ENCODE measurements around the gene UST. TPM values are rescaled to one million over a fixed set of nuclear protein-coding genes. Genes with fewer than 3 reads are reported as not detected.

UST gene
- total RNA-seq, 1 experiment from 2014 or later: 32.1 TPM

DNA sequence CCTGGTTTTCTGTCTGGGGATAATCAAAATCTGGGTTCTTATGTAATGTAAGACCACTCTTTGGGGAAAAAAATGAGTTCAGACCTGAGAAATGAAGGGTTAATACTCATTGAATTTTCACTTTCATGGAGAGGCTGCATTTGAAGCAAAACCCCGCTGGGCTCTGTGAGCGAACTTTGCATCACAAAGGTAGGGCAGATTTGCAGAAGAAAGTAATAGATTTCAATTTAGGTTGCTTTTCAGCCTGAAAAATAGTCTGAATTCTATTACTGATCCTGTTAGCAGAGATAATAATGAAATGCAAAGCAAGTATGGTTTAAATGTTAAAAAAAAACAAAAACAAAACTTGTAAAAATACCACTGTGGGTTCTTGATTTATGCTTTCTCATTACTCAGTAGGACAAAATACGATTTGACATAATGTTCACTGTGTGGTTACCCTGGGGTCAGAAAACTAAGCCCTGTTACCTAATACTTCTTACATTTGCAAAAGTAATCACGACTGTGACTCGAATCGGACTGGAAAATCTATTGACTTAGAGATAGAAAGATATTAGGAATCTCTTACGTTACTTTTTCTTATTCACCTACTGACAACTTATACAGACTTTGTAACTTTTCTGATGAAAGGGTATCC, 72.2 kb downstream of the UST start:
- TF ChIP-seq FOXP1 (CRISPR knock-in tag; IDR thresholded peaks at IDR 0.05; ENCODE audit: borderline replicate concordance): no peak
- TF ChIP-seq FOXK1 (CRISPR knock-in tag; IDR thresholded peaks at IDR 0.05): no peak
- TF ChIP-seq ZNF396 (CRISPR knock-in tag; IDR thresholded peaks at IDR 0.05; ENCODE audit: borderline replicate concordance): no peak
- TF ChIP-seq NFE2L1 (CRISPR knock-in tag; IDR thresholded peaks at IDR 0.05): no peak
- TF ChIP-seq RORB (CRISPR knock-in tag; IDR thresholded peaks at IDR 0.05): no peak
- TF ChIP-seq, protein P1, sequence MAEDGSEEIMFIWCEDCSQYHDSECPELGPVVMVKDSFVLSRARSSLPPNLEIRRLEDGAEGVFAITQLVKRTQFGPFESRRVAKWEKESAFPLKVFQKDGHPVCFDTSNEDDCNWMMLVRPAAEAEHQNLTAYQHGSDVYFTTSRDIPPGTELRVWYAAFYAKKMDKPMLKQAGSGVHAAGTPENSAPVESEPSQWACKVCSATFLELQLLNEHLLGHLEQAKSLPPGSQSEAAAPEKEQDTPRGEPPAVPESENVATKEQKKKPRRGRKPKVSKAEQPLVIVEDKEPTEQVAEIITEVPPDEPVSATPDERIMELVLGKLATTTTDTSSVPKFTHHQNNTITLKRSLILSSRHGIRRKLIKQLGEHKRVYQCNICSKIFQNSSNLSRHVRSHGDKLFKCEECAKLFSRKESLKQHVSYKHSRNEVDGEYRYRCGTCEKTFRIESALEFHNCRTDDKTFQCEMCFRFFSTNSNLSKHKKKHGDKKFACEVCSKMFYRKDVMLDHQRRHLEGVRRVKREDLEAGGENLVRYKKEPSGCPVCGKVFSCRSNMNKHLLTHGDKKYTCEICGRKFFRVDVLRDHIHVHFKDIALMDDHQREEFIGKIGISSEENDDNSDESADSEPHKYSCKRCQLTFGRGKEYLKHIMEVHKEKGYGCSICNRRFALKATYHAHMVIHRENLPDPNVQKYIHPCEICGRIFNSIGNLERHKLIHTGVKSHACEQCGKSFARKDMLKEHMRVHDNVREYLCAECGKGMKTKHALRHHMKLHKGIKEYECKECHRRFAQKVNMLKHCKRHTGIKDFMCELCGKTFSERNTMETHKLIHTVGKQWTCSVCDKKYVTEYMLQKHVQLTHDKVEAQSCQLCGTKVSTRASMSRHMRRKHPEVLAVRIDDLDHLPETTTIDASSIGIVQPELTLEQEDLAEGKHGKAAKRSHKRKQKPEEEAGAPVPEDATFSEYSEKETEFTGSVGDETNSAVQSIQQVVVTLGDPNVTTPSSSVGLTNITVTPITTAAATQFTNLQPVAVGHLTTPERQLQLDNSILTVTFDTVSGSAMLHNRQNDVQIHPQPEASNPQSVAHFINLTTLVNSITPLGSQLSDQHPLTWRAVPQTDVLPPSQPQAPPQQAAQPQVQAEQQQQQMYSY (CRISPR knock-in tag; IDR thresholded peaks at IDR 0.05): no peak
- no peak for TF ChIP-seq GTF2I (CRISPR knock-in tag; conservative IDR thresholded peaks at IDR 0.05)
- no peak; the same call in 1 of the 2 replicates for TF ChIP-seq FOXP4 (CRISPR knock-in tag; IDR thresholded peaks at IDR 0.05)
- TF ChIP-seq ZNF425 (CRISPR knock-in tag; conservative IDR thresholded peaks at IDR 0.05): no peak
- no peak for TF ChIP-seq NR1H2 (CRISPR knock-in tag; IDR thresholded peaks at IDR 0.05)
- no peak for TF ChIP-seq FOXJ3 (CRISPR knock-in tag; IDR thresholded peaks at IDR 0.05; ENCODE audit: borderline replicate concordance)
- no peak for TF ChIP-seq MXD4 (CRISPR knock-in tag; IDR thresholded peaks at IDR 0.05; ENCODE audit: borderline replicate concordance)
- no peak for TF ChIP-seq AFF4 (CRISPR knock-in tag; IDR thresholded peaks at IDR 0.05; ENCODE audit: borderline replicate concordance)
- TF ChIP-seq, protein P2, sequence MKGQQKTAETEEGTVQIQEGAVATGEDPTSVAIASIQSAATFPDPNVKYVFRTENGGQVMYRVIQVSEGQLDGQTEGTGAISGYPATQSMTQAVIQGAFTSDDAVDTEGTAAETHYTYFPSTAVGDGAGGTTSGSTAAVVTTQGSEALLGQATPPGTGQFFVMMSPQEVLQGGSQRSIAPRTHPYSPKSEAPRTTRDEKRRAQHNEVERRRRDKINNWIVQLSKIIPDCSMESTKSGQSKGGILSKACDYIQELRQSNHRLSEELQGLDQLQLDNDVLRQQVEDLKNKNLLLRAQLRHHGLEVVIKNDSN (CRISPR knock-in tag; IDR thresholded peaks at IDR 0.05): no peak
- TF ChIP-seq, protein P3, sequence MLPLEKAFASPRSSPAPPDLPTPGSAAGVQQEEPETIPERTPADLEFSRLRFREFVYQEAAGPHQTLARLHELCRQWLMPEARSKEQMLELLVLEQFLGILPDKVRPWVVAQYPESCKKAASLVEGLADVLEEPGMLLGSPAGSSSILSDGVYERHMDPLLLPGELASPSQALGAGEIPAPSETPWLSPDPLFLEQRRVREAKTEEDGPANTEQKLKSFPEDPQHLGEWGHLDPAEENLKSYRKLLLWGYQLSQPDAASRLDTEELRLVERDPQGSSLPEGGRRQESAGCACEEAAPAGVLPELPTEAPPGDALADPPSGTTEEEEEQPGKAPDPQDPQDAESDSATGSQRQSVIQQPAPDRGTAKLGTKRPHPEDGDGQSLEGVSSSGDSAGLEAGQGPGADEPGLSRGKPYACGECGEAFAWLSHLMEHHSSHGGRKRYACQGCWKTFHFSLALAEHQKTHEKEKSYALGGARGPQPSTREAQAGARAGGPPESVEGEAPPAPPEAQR (CRISPR knock-in tag; IDR thresholded peaks at IDR 0.05): no peak
- no peak for TF ChIP-seq PREB (CRISPR knock-in tag; IDR thresholded peaks at IDR 0.05; ENCODE audit: borderline replicate concordance)
- TF ChIP-seq, protein P4, sequence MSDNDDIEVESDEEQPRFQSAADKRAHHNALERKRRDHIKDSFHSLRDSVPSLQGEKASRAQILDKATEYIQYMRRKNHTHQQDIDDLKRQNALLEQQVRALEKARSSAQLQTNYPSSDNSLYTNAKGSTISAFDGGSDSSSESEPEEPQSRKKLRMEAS (CRISPR knock-in tag; IDR thresholded peaks at IDR 0.05): no peak
- TF ChIP-seq IRF2 (CRISPR knock-in tag; IDR thresholded peaks at IDR 0.05; ENCODE audit: borderline replicate concordance, low read depth): no peak
- TF ChIP-seq EMX1 (CRISPR knock-in tag; IDR thresholded peaks at IDR 0.05): no peak

More for the DNA sequence above, 72.2 kb downstream of the UST start:
- Mint-ChIP-seq H3K4me3 (peak overlapping the region; percentile 50), H3K27ac (peak overlapping the region; percentile 95), H3K4me1 (peaks cover 83% of the 10 kb centered on the region), H3K36me3 (peaks cover 17% of the 10 kb centered on the region), H3K27me3 (ENCODE audit: low read depth) (peaks cover 4% of the 10 kb centered on the region; the same call in 1 of the 2 replicates), H3K9me3 (peaks cover 11% of the 10 kb centered on the region)
- DNase-seq (ENCODE audit: low spot score) (peak; percentile 60), ATAC-seq (peak; percentile 69)
- POLR2A ChIA-PET: no interaction called here
- CTCF ChIA-PET: no interaction called here

Data from WTC11 (cell line).